Right atrium auricular region (tissue), 2 donors: Measurements from ENCODE around the gene SKAP1. TPM values are rescaled to one million over a fixed set of nuclear protein-coding genes. Genes with fewer than 3 reads are reported as not detected.

ENCODE experiments used
- DNase-seq: peaks from one replicate; pipeline ENCODE4 v3.0.0-alpha.2; 2019; ENCODE audit warnings: low spot score
- H3K27ac ChIP-seq, 2 donors: fragments of 200-600 bp; sonication (generic); 1 replicate in 1 of 2; 2 replicates in 1 of 2; pipeline ENCODE4 v1.5.1; 2016 to 2019
- H3K27me3 ChIP-seq, 2 donors: fragments of 200-600 bp; sonication (generic); one replicate each; pipeline versions ENCODE4 v1.5.1 to v1.6.0; 2017 to 2019
- H3K36me3 ChIP-seq: fragments of 200-600 bp; sonication (generic); one replicate; pipeline ENCODE4 v1.5.1; 2016
- H3K4me1 ChIP-seq, 2 donors: fragments of 200-600 bp; sonication (generic); one replicate each; pipeline versions ENCODE4 v1.5.1 to v1.6.0; 2017 to 2019
- H3K4me3 ChIP-seq, 2 donors: fragments of 200-600 bp; sonication (generic); 1 replicate in 1 of 2; 2 replicates in 1 of 2; pipeline ENCODE4 v1.5.1; 2017 to 2019; ENCODE audit warnings: mild to moderate bottlenecking in 1 of 2, moderate library complexity in 1 of 2
- H3K9me3 ChIP-seq, 2 donors: fragments of 200-600 bp; sonication (generic); one replicate each; pipeline ENCODE4 v1.5.1; 2019
- CTCF ChIP-seq, 2 donors: fragments of 200-600 bp; sonication (generic); IDR thresholded peaks; one replicate each; pipeline ENCODE4 v1.5.1; 2019; ENCODE audit warnings: antibody characterized with exemption in 2 of 2
- total RNA-seq, 2 donors: library from RNA; depleted of rRNA; stranded (reverse); fragments of >200 nt; gene quantifications; one replicate each; pipeline ENCODE4 v1.1.0, GENCODE V29; 2016

The SKAP1 gene
- total RNA-seq, 2 donors from 2014 or later = not detected

GRCh38 chr17:48239603-48239995 lies 190.4 kb downstream of the SKAP1 start:
- Histone ChIP-seq H3K9me3 (no peaks in the 10 kb centered on the region), H3K36me3 (no peaks in the 10 kb centered on the region), H3K4me3 (no peak overlapping the region), H3K27ac (no peak overlapping the region), H3K4me1 (peaks cover 0 to 26% of the 10 kb centered on the region in 2 donors), H3K27me3 (no peaks in the 10 kb centered on the region)
- no peak for DNase-seq
- TF ChIP-seq CTCF (IDR thresholded peaks at IDR 0.05) = no peak

DNA sequence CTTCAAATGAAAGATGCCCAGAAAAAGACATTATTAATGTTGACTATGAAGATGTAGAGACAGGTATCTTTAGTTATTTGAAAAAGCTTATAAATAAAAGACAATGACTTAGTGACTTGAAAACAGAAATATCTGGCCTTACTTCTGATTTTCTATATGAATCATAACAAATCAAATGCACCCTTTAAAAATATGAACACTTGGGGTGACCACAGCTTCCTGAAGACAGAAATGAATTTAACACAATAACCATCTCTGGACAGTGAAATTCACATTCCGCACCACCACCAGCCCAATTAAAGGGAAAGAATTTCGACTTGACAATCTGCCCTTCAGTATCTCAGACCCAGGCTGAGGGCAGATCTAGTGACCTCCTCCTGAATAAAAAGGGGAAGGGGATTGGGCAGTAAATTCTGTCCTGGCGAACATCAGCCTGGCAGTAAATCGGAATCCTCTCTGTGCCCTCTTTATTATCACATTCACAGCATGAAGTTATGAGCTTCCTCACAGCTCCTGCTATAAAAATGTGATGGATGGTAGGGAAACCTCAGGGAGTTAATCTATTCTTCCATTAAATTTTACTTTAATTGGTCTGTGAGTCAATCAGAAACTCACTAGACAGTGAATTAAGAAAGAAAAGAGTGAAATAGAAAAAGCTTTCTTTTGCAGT lies 190.9 kb downstream of the SKAP1 start:
- H3K9me3 ChIP-seq = no peaks in the 10 kb centered on the region
- no peak overlapping the region for H3K4me3 ChIP-seq
- no peak for TF ChIP-seq CTCF (IDR thresholded peaks at IDR 0.05)
- no peak overlapping the region for H3K27ac ChIP-seq
- H3K27me3 ChIP-seq = no peaks in the 10 kb centered on the region
- no peak for DNase-seq
- H3K36me3 ChIP-seq = no peaks in the 10 kb centered on the region
- peaks cover 0 to 26% of the 10 kb centered on the region in 2 donors for H3K4me1 ChIP-seq

DNA sequence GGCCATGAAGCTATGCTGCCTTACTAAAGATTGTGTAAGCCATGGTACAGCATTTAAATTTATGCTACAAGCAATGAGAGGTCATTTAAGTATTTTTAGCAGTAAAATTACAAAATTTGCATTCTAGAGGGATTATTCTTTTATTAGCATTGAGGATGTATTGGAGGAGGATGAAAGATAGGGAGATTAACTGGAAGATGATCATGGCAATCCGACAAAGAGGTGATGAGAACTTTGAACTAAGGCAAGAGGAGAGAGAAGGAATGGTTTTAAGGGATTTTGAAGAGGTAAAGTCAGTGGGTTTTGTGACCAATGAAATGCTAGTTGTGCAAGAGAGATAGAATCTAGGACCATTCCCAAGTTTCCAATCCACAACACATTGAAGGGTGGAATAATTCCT lies 192.6 kb downstream of the SKAP1 start:
- H3K27ac ChIP-seq = no peak overlapping the region
- no peaks in the 10 kb centered on the region for H3K27me3 ChIP-seq
- H3K36me3 ChIP-seq = no peaks in the 10 kb centered on the region
- no peaks in the 10 kb centered on the region for H3K9me3 ChIP-seq
- no peak for TF ChIP-seq CTCF (IDR thresholded peaks at IDR 0.05)
- H3K4me3 ChIP-seq = no peak overlapping the region
- H3K4me1 ChIP-seq = peaks cover 0 to 26% of the 10 kb centered on the region in 2 donors
- DNase-seq = no peak

- Histone ChIP-seq H3K9me3 (no peaks in the 10 kb centered on the region), H3K27me3 (no peaks in the 10 kb centered on the region), H3K27ac (no peak overlapping the region), H3K4me1 (peaks cover 0 to 24% of the 10 kb centered on the region in 2 donors), H3K36me3 (no peaks in the 10 kb centered on the region), H3K4me3 (no peak overlapping the region)
- TF ChIP-seq CTCF (IDR thresholded peaks at IDR 0.05) = no peak
- no peak for DNase-seq
These were observed 193.3 kb downstream of the SKAP1 start for GRCh38 chr17:48236681-48237134.

GRCh38 chr17:48234922-48235321 lies 195.1 kb downstream of the SKAP1 start:
- no peak for TF ChIP-seq CTCF (IDR thresholded peaks at IDR 0.05)
- no peak for DNase-seq
- Histone ChIP-seq H3K27ac (no peak overlapping the region), H3K4me1 (peaks cover 0 to 6% of the 10 kb centered on the region in 2 donors), H3K9me3 (no peaks in the 10 kb centered on the region), H3K4me3 (no peak overlapping the region), H3K36me3 (no peaks in the 10 kb centered on the region), H3K27me3 (no peaks in the 10 kb centered on the region)
